Measurements from ENCODE around the gene APBA3.
"Not testable (repeated sequence)": the region's sequence is repeated elsewhere in the genome, so short reads cannot be mapped to it uniquely, and the experiment has no call there.

Gene APBA3

GRCh38 chr19:3769494-3769893 is 8.0 kb upstream of the APBA3 start:
- TF ChIP-seq CTCF (IDR thresholded peaks at IDR 0.05; ENCODE audit: low read depth, low read length): no peak

DNA sequence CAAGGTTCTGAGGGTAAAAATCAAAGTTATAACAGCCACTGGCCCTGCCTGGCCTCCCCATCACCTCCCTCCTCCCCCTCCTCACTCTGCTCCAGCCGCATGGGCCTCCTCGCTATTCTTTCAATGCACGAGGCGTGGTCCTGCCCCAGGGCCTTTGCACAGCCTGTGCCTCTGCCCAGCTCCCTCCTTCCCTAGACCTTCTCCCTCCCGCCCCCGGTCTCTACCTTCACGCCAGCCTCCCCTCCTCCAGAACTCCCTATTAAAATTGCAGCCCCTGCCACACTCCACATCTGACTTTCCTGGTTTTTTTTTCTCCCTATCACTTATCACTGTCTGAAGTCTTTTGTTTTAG is 7.2 kb upstream of the APBA3 start:
- no peak overlapping the region for H3K4me3 ChIP-seq (ENCODE audit: low read depth, low read length)
- no peak for TF ChIP-seq CTCF (IDR thresholded peaks at IDR 0.05; ENCODE audit: low read depth, low read length)

More at GRCh38 chr19:3769494-3769893, 8.0 kb upstream of the APBA3 start:
- H3K4me3 ChIP-seq (ENCODE audit: low read depth, low read length): no peak overlapping the region

DNA sequence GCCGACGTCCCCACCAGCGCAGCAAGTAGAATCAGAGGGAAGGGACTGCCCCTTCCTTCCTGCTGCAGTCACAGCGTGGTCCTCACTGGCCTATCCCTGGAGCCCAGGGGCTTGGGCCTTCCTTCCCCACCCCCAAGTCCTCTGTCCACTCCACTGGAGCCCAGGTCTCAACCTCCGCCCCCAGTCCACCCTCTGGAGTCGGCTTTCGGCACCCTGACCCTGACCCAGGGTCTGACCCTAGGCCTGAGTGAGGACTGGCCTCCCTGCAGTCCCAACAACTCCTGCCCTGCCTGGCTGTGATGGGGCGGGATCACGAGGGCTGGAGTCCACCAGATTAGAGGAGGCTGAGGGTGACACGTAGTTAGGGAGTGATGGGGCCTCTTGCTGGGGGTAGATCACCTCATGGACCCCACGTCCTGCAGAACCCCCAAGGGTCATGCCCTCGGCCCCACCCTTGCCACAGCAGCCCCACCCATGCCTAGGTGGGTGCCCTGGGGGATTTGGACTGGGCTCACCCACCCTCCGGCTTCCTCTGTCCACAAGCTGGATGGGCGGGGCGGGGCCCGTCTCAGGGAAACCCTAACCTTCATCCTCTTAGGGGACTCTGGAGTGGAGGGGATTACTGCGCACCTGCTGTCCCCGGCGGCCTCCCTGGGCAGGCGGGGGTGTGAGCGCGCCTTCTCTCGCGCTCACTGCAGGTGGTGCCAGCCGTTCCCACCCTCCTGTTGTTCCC is 6.7 kb upstream of the APBA3 start:
- TF ChIP-seq CTCF (IDR thresholded peaks at IDR 0.05; ENCODE audit: low read depth, low read length): no peak
- H3K4me3 ChIP-seq (ENCODE audit: low read depth, low read length): no peak overlapping the region

GRCh38 chr19:3767050-3767449 is 5.6 kb upstream of the APBA3 start:
- TF ChIP-seq CTCF (IDR thresholded peaks at IDR 0.05; ENCODE audit: low read depth, low read length): no peak
- H3K4me3 ChIP-seq (ENCODE audit: low read depth, low read length): no peak overlapping the region

GRCh38 chr19:3766520-3766919 is 5.0 kb upstream of the APBA3 start:
- H3K4me3 ChIP-seq (ENCODE audit: low read depth, low read length): no peak overlapping the region
- TF ChIP-seq CTCF (IDR thresholded peaks at IDR 0.05; ENCODE audit: low read depth, low read length): no peak

DNA sequence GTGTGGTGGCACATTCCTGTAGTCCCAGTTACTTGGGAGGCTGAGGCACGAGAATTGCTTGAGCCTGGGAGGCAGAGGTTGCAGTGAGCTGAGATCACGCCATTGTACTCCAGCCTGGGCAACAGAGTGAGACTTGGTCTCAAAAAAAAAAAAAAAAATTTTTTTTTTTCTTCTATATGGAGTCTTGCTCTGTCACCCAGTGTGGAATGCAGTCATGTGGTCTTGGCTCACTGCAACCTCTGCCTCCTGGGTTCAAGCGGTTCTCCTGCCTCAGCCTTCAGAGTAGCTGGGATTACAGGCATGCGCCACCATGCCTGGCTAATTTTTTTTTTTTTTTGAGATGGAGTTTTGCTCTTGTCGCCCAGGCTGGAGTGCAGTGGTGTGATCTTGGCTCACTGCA is 4.3 kb upstream of the APBA3 start:
- not testable (repeated sequence) for H3K4me3 ChIP-seq (ENCODE audit: low read depth, low read length)

GRCh38 chr19:3765121-3765520 is 3.6 kb upstream of the APBA3 start:
- no peak for TF ChIP-seq CTCF (IDR thresholded peaks at IDR 0.05; ENCODE audit: low read depth, low read length)
- no peak overlapping the region for H3K4me3 ChIP-seq (ENCODE audit: low read depth, low read length)

Data from WI38 (cell line).